HUES6 (cell line): Measurements from ENCODE around the gene CNTNAP2.
A peak's percentile ranks its signal among the peaks of the same experiment; 100 is the strongest.
"Not testable (repeated sequence)": the region's sequence is repeated elsewhere in the genome, so short reads cannot be mapped to it uniquely, and the experiment has no call there.

Source experiments
- H3K27ac ChIP-seq: 2 replicates; pipeline ENCODE4 v1.7.0; 2013; ENCODE audit warnings: low read depth, mild to moderate bottlenecking, low read length, inconsistent platforms
- H3K27me3 ChIP-seq: 2 replicates; pipeline ENCODE4 v1.6.1; 2013; ENCODE audit warnings: low read length; ENCODE audit not compliant: control insufficient read depth, insufficient read depth
- H3K36me3 ChIP-seq: 2 replicates; pipeline ENCODE4 v1.6.1; 2013; ENCODE audit warnings: low read length; ENCODE audit not compliant: control insufficient read depth, insufficient read depth
- H3K4me1 ChIP-seq: 2 replicates; pipeline ENCODE4 v1.6.1; 2013; ENCODE audit warnings: low read length; ENCODE audit not compliant: control insufficient read depth, insufficient read depth
- H3K4me3 ChIP-seq: 2 replicates; pipeline ENCODE4 v1.5.1; 2013; ENCODE audit warnings: low read depth, low read length
- H3K9ac ChIP-seq: one replicate; pipeline ENCODE4 v1.6.1; 2013; ENCODE audit warnings: mild to moderate bottlenecking, low read length
- H3K9me3 ChIP-seq: 2 replicates; pipeline ENCODE4 v1.6.1; 2013; ENCODE audit warnings: low read depth, low read length; ENCODE audit not compliant: control insufficient read depth, insufficient read depth

CNTNAP2 gene

DNA sequence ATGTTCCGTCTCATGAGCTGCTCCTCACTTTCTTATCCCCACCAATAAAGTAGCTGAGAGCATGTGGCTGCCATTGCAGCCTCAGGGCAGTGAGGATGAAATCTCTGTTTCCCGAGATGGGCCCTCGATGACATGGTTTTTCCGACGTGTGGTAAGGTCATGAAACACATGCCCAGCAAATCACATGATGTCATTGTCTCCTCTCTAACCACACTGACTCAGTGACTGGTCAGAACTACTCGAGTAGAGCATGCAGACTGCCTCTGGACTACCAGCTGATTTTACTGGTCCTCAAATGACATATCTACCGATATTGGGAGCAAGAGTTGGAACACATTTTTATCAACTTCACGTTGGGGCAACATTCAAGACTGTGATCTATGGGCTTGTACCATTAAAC lies 786.1 kb downstream of the CNTNAP2 start:
- H3K27ac ChIP-seq = no peak overlapping the region

DNA sequence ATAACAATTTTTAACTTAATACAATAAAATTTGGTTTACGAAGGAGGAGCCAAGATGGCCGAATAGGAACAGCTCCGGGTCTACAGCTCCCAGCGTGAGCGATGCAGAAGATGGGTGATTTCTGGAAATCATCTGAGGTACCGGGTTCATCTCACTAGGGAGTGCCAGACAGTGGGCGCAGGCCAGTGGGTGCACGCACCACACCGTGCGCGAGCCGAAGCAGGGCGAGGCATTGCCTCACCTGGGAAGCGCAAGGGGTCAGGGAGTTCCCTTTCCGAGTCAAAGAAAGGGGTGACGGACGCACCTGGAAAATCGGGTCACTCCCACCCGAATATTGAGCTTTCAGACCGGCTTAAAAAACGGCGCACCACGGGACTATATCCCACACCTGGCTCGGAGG lies 789.1 kb downstream of the CNTNAP2 start:
- not testable (repeated sequence) for H3K36me3 ChIP-seq, H3K4me1 ChIP-seq, H3K27ac ChIP-seq, H3K27me3 ChIP-seq, H3K9ac ChIP-seq
- Histone ChIP-seq H3K9me3 (peaks cover 11% of the 10 kb centered on the region), H3K4me3 (peak overlapping the region; percentile 35)

More for the DNA sequence above, 786.1 kb downstream of the CNTNAP2 start:
- no peak overlapping the region for H3K9ac ChIP-seq
- no peak overlapping the region for H3K4me3 ChIP-seq
- H3K9me3 ChIP-seq = peaks cover 11% of the 10 kb centered on the region
- H3K36me3 ChIP-seq = no peaks in the 10 kb centered on the region
- H3K4me1 ChIP-seq = no peaks in the 10 kb centered on the region
- no peaks in the 10 kb centered on the region for H3K27me3 ChIP-seq

DNA sequence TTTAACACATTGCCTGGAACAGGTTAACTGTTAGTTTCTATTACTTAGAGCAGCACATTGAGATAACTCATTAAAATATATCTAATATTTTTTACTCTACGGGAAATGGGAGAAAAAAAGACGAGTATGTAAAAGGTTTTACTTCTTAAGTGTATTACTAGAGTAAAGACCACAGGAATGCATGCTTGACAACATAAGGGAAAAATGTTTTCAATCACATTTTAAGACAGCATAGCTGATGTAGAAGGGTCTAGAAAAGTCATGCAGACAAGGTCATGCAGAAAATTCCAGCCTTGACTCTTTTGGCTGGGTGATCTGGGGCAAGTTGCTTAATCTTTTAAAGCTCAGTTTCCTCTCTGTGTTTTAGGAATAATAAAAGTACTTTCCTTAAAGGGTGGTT lies 806.2 kb downstream of the CNTNAP2 start:
- Histone ChIP-seq H3K4me3 (no peak overlapping the region), H3K27me3 (no peaks in the 10 kb centered on the region), H3K27ac (no peak overlapping the region), H3K4me1 (no peaks in the 10 kb centered on the region), H3K36me3 (no peaks in the 10 kb centered on the region), H3K9me3 (no peaks in the 10 kb centered on the region), H3K9ac (no peak overlapping the region)

DNA sequence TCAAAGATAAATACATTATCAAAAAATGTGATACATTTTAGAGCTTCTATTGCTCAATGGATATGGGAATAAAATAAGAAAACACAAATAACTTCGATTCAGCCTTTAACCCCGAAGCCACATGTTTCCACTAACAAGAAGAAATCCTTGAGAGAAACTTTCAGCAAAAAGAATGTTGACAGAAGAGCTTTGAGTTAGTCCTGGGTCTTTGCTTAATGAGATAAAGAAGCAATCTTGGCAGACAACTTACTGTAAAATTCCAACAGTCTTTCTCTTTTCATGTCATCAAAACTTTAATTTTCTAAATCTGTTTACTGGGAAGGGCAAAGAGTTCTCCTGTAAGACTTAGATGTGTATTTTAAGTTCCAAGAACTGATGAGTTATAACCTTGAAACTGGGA lies 810.2 kb downstream of the CNTNAP2 start:
- Histone ChIP-seq H3K27me3 (no peaks in the 10 kb centered on the region), H3K9ac (no peak overlapping the region), H3K27ac (no peak overlapping the region), H3K36me3 (no peaks in the 10 kb centered on the region), H3K4me3 (no peak overlapping the region), H3K4me1 (no peaks in the 10 kb centered on the region), H3K9me3 (0 out of 2 replicates have a peak, but pooled peaks cover 5% of the 10 kb centered on the region)

DNA sequence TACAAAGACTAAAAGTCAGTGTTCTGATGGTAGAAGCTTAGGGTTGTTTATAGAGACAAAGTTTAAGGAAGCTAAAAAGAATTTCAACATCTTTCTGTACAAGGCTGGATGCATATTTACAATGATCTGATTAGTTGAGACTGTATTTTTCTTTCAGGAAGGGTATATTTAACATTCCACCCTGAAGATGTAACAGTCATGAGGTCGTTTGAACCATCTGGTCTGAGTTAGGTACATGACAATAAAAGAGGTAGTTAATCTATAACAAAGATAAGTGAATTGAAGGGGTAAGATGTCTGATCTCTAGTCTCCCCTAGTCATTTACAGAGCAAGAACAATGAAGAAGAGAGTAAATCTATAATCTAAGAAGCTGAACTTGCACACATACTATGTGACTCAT lies 821.2 kb downstream of the CNTNAP2 start:
- Histone ChIP-seq H3K36me3 (no peaks in the 10 kb centered on the region), H3K4me1 (no peaks in the 10 kb centered on the region), H3K4me3 (no peak overlapping the region), H3K9me3 (no peaks in the 10 kb centered on the region), H3K27me3 (no peaks in the 10 kb centered on the region), H3K27ac (no peak overlapping the region), H3K9ac (no peak overlapping the region)

DNA sequence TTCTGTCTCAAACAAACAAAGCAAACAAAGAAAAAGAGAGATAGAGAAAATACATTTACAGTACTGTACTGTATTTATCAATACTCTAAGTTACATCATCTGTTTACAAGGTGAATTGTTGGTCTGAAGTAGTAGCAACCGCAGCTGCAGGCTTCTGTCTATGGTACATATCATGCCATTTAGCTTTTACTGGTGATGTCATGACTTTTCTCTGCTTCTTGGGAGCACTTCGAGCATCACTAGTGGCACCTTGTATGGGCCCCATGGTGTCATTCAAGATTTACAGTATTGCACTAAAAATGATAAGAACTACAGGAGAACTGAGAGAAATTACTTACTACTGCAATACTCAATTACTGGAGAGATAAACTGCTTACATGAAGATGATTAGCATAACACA lies 826.9 kb downstream of the CNTNAP2 start:
- no peaks in the 10 kb centered on the region for H3K36me3 ChIP-seq
- H3K4me1 ChIP-seq = no peaks in the 10 kb centered on the region
- H3K27ac ChIP-seq = no peak overlapping the region
- no peak overlapping the region for H3K9ac ChIP-seq
- no peaks in the 10 kb centered on the region for H3K27me3 ChIP-seq
- no peak overlapping the region for H3K4me3 ChIP-seq
- no peaks in the 10 kb centered on the region for H3K9me3 ChIP-seq

DNA sequence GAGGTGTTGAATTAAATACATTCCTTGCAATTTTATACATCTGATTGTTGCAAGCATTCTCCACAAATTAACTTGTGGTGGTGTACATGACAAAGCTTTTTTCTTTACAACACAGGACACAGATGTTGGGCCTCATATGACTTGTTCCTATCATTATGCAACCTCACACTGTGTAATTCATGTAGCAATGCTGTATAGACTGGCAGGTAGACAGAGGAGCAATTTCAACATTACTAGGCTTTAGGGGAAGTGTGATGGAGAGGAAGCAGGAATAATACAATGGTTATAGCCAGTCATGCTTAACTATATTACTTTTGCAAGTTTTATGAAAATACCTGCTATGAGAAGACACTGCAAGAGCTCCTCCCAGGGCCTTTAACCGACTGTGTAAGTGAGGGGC lies 832.1 kb downstream of the CNTNAP2 start:
- Histone ChIP-seq H3K9ac (no peak overlapping the region), H3K4me3 (no peak overlapping the region), H3K9me3 (no peaks in the 10 kb centered on the region), H3K36me3 (no peaks in the 10 kb centered on the region), H3K27ac (no peak overlapping the region), H3K27me3 (no peaks in the 10 kb centered on the region), H3K4me1 (no peaks in the 10 kb centered on the region)

DNA sequence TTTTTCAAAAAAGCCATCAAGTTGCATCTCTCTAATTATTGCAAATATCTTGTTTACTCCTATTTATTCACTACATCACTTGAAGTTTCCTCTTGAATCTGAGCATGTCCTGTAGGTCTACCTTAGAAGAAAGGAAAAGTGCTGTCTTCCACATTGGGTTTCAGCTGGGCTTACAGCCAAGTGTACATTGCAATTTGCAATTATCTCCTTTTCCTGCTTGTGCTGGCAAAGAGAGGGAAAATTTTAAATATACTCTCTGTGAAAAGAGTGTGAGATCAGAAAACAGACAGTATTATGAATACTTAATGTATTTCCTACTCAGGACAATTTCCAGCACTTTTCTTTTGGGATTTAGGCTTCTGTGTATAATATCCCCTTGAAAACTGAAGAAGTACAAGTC lies 839.7 kb downstream of the CNTNAP2 start:
- H3K9me3 ChIP-seq = no peaks in the 10 kb centered on the region
- H3K4me3 ChIP-seq = no peak overlapping the region
- no peak overlapping the region for H3K27ac ChIP-seq
- no peaks in the 10 kb centered on the region for H3K36me3 ChIP-seq
- H3K27me3 ChIP-seq = no peaks in the 10 kb centered on the region
- H3K9ac ChIP-seq = no peak overlapping the region
- no peaks in the 10 kb centered on the region for H3K4me1 ChIP-seq

DNA sequence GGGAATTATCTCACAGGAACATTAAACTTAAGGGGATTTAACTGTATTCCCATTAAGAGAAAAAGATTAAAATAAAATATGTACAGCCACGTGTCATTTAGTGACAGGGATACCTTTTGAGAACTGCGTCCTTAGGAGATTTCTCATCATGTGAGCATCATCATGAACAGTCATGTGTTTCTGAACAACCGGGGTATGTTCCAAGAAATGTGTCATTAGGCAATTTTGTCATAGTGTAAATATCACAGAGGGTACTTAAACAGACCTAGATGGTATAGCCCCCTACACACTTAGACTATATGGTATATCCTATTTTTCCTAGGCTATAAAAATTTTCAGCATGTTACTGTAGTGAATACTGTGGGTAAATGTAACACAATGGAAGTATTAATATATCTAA lies 840.3 kb downstream of the CNTNAP2 start:
- H3K4me3 ChIP-seq = no peak overlapping the region
- H3K36me3 ChIP-seq = no peaks in the 10 kb centered on the region
- H3K4me1 ChIP-seq = no peaks in the 10 kb centered on the region; the same call in 1 of the 2 replicates
- H3K27ac ChIP-seq = no peak overlapping the region
- H3K9me3 ChIP-seq = no peaks in the 10 kb centered on the region
- H3K27me3 ChIP-seq = no peaks in the 10 kb centered on the region
- no peak overlapping the region for H3K9ac ChIP-seq

DNA sequence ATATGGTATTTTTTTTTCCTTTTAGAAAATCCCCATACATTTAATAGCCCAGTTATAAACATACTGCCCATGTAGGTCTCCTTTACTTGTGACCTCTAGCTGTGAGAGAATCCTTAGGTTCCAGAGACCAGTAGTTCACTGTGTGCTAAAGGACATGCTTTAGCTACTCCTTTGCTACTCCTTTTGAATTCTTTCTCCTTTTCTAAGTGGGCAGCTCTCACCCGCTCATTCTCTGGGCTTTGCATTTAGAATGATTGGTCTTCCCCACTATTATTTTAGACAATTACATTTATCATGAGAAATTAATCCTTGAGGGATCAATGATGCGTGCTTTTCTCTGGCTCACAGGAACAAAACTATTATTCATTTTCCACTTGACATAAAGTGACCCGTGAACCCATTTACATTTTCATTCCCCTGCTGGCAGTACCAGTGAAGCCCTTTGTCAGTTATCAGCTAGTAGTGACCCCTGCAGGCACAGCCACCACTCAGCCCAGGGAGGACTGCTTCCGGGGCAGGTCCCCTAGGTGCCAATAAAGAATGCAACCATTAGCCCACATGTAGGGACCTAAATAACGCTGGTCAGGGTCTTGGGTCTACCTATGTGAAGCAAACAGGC lies 844.3 kb downstream of the CNTNAP2 start:
- Histone ChIP-seq H3K36me3 (no peaks in the 10 kb centered on the region), H3K27ac (no peak overlapping the region), H3K9ac (no peak overlapping the region), H3K4me3 (no peak overlapping the region), H3K27me3 (no peaks in the 10 kb centered on the region), H3K9me3 (no peaks in the 10 kb centered on the region), H3K4me1 (no peaks in the 10 kb centered on the region; the same call in 1 of the 2 replicates)

DNA sequence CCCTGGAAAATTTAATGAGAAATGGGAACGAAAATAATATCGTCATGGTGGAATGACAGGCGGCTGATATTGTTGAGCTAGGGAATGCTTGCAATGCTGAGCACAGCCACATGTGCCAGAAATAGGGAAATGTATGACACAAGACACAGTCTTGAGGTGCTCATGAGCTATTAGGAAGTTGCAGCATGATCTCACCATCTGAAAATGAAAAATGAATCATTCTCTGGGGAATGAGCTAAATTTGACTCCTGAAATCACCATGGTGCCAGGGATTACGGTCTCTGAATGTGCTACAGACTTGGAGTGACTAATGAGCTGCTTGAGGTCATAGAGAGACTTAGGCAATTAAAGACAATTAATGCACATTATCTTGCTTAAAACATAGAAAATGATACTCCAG lies 845.0 kb downstream of the CNTNAP2 start:
- H3K4me1 ChIP-seq = no peaks in the 10 kb centered on the region; the same call in 1 of the 2 replicates
- H3K9ac ChIP-seq = no peak overlapping the region
- H3K9me3 ChIP-seq = no peaks in the 10 kb centered on the region
- no peaks in the 10 kb centered on the region for H3K36me3 ChIP-seq
- H3K27ac ChIP-seq = no peak overlapping the region
- no peak overlapping the region for H3K4me3 ChIP-seq
- no peaks in the 10 kb centered on the region for H3K27me3 ChIP-seq

DNA sequence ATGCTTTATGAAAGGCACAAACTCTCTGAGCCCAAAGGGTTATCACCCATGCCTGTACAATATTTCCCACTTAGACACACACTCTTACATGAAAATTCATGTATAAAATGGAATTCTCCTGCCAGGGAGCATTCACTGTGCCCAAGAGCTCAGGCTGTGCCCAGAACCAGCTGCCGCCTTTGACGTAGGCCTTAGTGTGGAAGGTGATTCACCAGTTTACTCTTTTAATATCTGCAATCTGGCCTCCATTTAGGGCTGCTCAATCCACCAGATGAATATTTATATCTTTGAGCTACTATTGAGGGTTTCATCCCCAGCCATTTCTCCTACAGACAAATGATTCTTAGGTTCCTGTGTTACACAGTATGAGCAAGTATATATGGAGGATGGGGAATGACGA lies 849.7 kb downstream of the CNTNAP2 start:
- no peak overlapping the region for H3K27ac ChIP-seq
- no peak overlapping the region for H3K4me3 ChIP-seq
- H3K4me1 ChIP-seq = no peaks in the 10 kb centered on the region; the same call in 1 of the 2 replicates
- H3K9me3 ChIP-seq = no peaks in the 10 kb centered on the region
- no peaks in the 10 kb centered on the region for H3K36me3 ChIP-seq
- no peaks in the 10 kb centered on the region for H3K27me3 ChIP-seq
- no peak overlapping the region for H3K9ac ChIP-seq
